ENCODE measurements around the gene RUSF1. TPM values are rescaled to one million over a fixed set of nuclear protein-coding genes. Genes with fewer than 3 reads are reported as not detected.

RUSF1 gene
- total and polyA plus RNA-seq, 9 of the 15 experiments (the other 6 are each of a cell fraction or from before 2014, with no cell fraction given): 0.80 to 52.8 (median 27.6) TPM

DNA sequence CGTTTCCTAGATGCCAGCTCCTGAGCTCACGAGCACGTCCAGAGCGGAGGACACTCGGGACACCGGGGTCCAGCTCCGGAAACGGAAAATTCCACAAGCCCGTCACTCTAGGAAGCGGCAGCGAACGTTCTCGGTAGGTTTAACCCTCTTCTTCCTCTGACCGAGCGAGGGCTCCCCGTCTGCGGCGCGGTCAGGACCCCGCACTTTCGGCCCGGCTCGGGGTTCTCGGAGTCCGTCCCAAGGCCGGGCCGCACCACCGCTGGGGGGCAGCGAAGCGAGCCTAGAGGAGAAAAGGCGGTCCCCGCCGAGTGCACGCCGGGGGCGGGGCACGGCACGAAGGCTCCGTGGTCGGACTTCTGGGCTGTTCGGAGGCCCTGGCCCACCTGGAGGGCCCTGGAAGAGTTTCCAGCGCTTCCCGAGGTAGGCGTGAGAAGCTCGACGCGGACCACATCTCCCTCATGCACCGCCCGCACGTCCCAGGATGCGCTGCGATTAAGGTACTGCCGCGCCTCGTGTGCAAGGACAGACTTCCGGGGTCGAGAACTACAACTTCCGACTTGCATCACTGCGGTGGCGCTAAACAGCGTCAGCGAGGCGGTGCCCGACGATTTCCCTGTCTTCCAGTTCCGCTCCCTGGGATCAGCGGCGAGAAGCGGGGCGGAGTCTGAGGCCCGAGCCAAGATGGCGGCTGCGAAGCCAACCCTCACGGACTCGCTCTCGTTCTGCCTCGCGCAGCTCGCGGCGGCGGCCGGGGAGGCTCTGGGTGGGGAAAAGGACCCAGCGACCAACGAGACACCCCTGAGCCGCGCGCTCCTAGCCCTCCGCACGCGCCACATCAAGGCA is 49.1 kb downstream of the RUSF1 start, which contains the start of gene ARMC5 (continued):
- TF ChIP-seq DPF2 (IDR thresholded peaks at IDR 0.05): no peak
- no peak for TF ChIP-seq CBX2 (IDR thresholded peaks at IDR 0.05; ENCODE audit: insufficient read depth, low read length, poor library complexity, severe bottlenecking)
- TF ChIP-seq NFYB (IDR thresholded peaks at IDR 0.05; ENCODE audit: extremely low read depth, insufficient read length): no peak
- peak; percentile 32; the same call in 1 of the 2 replicates for TF ChIP-seq SMARCA4 (IDR thresholded peaks at IDR 0.05)
- peak; percentile 48; the same call in 1 of the 2 replicates for TF ChIP-seq POLR2AphosphoS2 (IDR thresholded peaks at IDR 0.05; ENCODE audit: low read length)
- TF ChIP-seq CC2D1A (IDR thresholded peaks at IDR 0.05): no peak
- TF ChIP-seq RFX1 (IDR thresholded peaks at IDR 0.05): no peak
- peak; percentile 39 to 53; a peak in 3 of 4 replicates for TF ChIP-seq RAD21 (CRISPR knock-in tag; conservative IDR thresholded peaks at IDR 0.05 in 1 of 2, IDR thresholded peaks at IDR 0.05 in 1 of 2)
- TF ChIP-seq, protein P1, sequence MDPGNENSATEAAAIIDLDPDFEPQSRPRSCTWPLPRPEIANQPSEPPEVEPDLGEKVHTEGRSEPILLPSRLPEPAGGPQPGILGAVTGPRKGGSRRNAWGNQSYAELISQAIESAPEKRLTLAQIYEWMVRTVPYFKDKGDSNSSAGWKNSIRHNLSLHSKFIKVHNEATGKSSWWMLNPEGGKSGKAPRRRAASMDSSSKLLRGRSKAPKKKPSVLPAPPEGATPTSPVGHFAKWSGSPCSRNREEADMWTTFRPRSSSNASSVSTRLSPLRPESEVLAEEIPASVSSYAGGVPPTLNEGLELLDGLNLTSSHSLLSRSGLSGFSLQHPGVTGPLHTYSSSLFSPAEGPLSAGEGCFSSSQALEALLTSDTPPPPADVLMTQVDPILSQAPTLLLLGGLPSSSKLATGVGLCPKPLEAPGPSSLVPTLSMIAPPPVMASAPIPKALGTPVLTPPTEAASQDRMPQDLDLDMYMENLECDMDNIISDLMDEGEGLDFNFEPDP (CRISPR knock-in tag; IDR thresholded peaks at IDR 0.05): no peak
- TF ChIP-seq ZFPM2 (CRISPR knock-in tag; IDR thresholded peaks at IDR 0.05): no peak; the same call in 1 of the 2 replicates
- no peak for TF ChIP-seq PPARD (CRISPR knock-in tag; IDR thresholded peaks at IDR 0.05)
- peak; percentile 44; the same call in 1 of the 2 replicates for TF ChIP-seq ZNF134 (CRISPR knock-in tag; conservative IDR thresholded peaks at IDR 0.05)
- TF ChIP-seq ZNF184 (CRISPR knock-in tag; IDR thresholded peaks at IDR 0.05): no peak
- peak; percentile 36 for TF ChIP-seq TCF3 (CRISPR knock-in tag; IDR thresholded peaks at IDR 0.05)
- TF ChIP-seq RHOXF2B (CRISPR knock-in tag; conservative IDR thresholded peaks at IDR 0.05): 0 out of 2 replicates have a peak, but pooled peaks have one; percentile 47
- peak; percentile 76 for TF ChIP-seq C11orf30 (IDR thresholded peaks at IDR 0.05; ENCODE audit: low read depth)
- no peak for TF ChIP-seq ZKSCAN3 (CRISPR knock-in tag; IDR thresholded peaks at IDR 0.05)
- TF ChIP-seq FOSL1 (tag; conservative IDR thresholded peaks at IDR 0.05): no peak
- peak; percentile 94 for TF ChIP-seq ZFX (CRISPR knock-in tag; IDR thresholded peaks at IDR 0.05)
- peak; percentile 54; the same call in 1 of the 2 replicates for TF ChIP-seq ZBED1 (IDR thresholded peaks at IDR 0.05)
- TF ChIP-seq, protein P2, sequence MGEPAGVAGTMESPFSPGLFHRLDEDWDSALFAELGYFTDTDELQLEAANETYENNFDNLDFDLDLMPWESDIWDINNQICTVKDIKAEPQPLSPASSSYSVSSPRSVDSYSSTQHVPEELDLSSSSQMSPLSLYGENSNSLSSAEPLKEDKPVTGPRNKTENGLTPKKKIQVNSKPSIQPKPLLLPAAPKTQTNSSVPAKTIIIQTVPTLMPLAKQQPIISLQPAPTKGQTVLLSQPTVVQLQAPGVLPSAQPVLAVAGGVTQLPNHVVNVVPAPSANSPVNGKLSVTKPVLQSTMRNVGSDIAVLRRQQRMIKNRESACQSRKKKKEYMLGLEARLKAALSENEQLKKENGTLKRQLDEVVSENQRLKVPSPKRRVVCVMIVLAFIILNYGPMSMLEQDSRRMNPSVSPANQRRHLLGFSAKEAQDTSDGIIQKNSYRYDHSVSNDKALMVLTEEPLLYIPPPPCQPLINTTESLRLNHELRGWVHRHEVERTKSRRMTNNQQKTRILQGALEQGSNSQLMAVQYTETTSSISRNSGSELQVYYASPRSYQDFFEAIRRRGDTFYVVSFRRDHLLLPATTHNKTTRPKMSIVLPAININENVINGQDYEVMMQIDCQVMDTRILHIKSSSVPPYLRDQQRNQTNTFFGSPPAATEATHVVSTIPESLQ (CRISPR knock-in tag; IDR thresholded peaks at IDR 0.05): peak; percentile 91
- no peak for TF ChIP-seq BACH1 (tag; IDR thresholded peaks at IDR 0.05)
- no peak for TF ChIP-seq XRCC3 (IDR thresholded peaks at IDR 0.05)
- no peak for TF ChIP-seq EHMT2 (IDR thresholded peaks at IDR 0.05)
- TF ChIP-seq CHD2 (IDR thresholded peaks at IDR 0.05; ENCODE audit: low read depth, low read length): 0 out of 2 replicates have a peak, but pooled peaks have one; percentile 30
- TF ChIP-seq PRMT5 (CRISPR knock-in tag; IDR thresholded peaks at IDR 0.05): no peak
- TF ChIP-seq TAF15 (IDR thresholded peaks at IDR 0.05; ENCODE audit: low read depth, low read length): no peak
- TF ChIP-seq FUS (optimal IDR thresholded peaks at IDR 0.05; ENCODE audit: low read depth, low read length): peak; percentile 22
- peak; percentile 96 for TF ChIP-seq SP1 (CRISPR knock-in tag; IDR thresholded peaks at IDR 0.05)
- 0 out of 2 replicates have a peak, but pooled peaks have one; percentile 15 for TF ChIP-seq ZNF174 (CRISPR knock-in tag; IDR thresholded peaks at IDR 0.05)

All from K562 (cell line).